Hepatocyte (in vitro differentiated cells): ENCODE data around the gene CDK18. TPM values are rescaled to one million over a fixed set of nuclear protein-coding genes. Genes with fewer than 3 reads are reported as not detected.
A peak's percentile ranks its signal among the peaks of the same experiment; 100 is the strongest.

Experiments
- DNase-seq: peaks from one replicate; pipeline ENCODE4 v3.0.0-alpha.2; 2016; ENCODE audit warnings: low spot score
- H2AFZ ChIP-seq: fragments of 200-600 bp; sonication (generic); 2 replicates; pipeline ENCODE4 v1.6.0; 2016; ENCODE audit warnings: antibody characterized with exemption, mild to moderate bottlenecking
- H3K27ac ChIP-seq: fragments of 200-600 bp; sonication (generic); 2 replicates; pipeline ENCODE4 v1.5.1; 2016; ENCODE audit warnings: mild to moderate bottlenecking
- H3K27me3 ChIP-seq: fragments of 200-600 bp; sonication (generic); 2 replicates; pipeline ENCODE4 v1.6.1; 2016
- H3K36me3 ChIP-seq: fragments of 200-600 bp; sonication (generic); replicated peaks from 2 replicates; pipeline ENCODE4 v1.5.1; 2016; ENCODE audit warnings: low read depth; ENCODE audit not compliant: insufficient read depth
- H3K4me1 ChIP-seq: fragments of 200-600 bp; sonication (generic); 2 replicates; pipeline ENCODE4 v1.5.1; 2016; ENCODE audit warnings: mild to moderate bottlenecking, moderate library complexity; ENCODE audit not compliant: insufficient read depth
- H3K4me2 ChIP-seq: fragments of 200-600 bp; sonication (generic); 2 replicates; pipeline ENCODE4 v1.6.0; 2016
- H3K4me3 ChIP-seq: fragments of 200-600 bp; sonication (generic); 2 replicates; pipeline ENCODE4 v1.5.1; 2016; ENCODE audit warnings: mild to moderate bottlenecking
- H3K79me2 ChIP-seq: fragments of 200-600 bp; sonication (generic); 2 replicates; pipeline ENCODE4 v1.6.0; 2017; ENCODE audit warnings: mild to moderate bottlenecking
- H3K9me2 ChIP-seq: fragments of 200-600 bp; sonication (generic); replicated peaks from 2 replicates; pipeline ENCODE4 v1.6.0; 2017; ENCODE audit warnings: mild to moderate bottlenecking; ENCODE audit not compliant: insufficient read depth
- H3K9me3 ChIP-seq: fragments of 200-600 bp; sonication (generic); 2 replicates; pipeline ENCODE4 v1.5.1; 2016; ENCODE audit warnings: low read depth, mild to moderate bottlenecking
- H4K20me1 ChIP-seq: fragments of 200-600 bp; sonication (generic); 2 replicates; pipeline ENCODE4 v1.6.0; 2016; ENCODE audit warnings: mild to moderate bottlenecking; ENCODE audit not compliant: insufficient read depth, poor library complexity, severe bottlenecking
- CTCF ChIP-seq: fragments of 200-600 bp; sonication (generic); IDR thresholded peaks from 2 replicates; pipeline ENCODE4 v1.5.1; 2016; ENCODE audit warnings: antibody characterized with exemption, mild to moderate bottlenecking; ENCODE audit not compliant: poor library complexity
- EZH2 ChIP-seq: fragments of 200-600 bp; sonication (generic); IDR thresholded peaks from 2 replicates; pipeline ENCODE4 v1.6.1; 2016; ENCODE audit warnings: antibody characterized with exemption, mild to moderate bottlenecking, borderline replicate concordance
- EZH2phosphoT487 ChIP-seq: fragments of 200-600 bp; sonication (generic); IDR thresholded peaks from one replicate; pipeline ENCODE4 v1.6.1; 2018; ENCODE audit warnings: antibody characterized with exemption, mild to moderate bottlenecking, low read depth, moderate library complexity; ENCODE audit not compliant: unreplicated experiment, severe bottlenecking
- WGBS: methylation state at CpG from one replicate; pipeline ENCODE4 v1.1.6; 2016; ENCODE audit warnings: low lambda C conversion rate; ENCODE audit errors: missing lambda C conversion rate; 5-methylcytosine and 5-hydroxymethylcytosine counted together
- polyA plus RNA-seq: library from polyadenylated mRNA; unstranded; fragments of >200 nt; fragmentation: Nextera tagmentation; extraction: Ambion mirVana; gene quantifications from 2 replicates; pipeline ENCODE4 v1.2.1, GENCODE V29; 2016
- total RNA-seq: library from RNA; depleted of rRNA; stranded (reverse); fragments of >200 nt; gene quantifications from 2 replicates; pipeline ENCODE4 v1.2.3, GENCODE V29; 2014

Gene CDK18
- total and polyA plus RNA-seq, 2 experiments from 2014 or later = 8.0 to 16.7 TPM

- Histone ChIP-seq H3K9me2 (no peaks in the 10 kb centered on the region), H3K27me3 (peaks cover 1% of the 10 kb centered on the region), H3K4me1 (peaks cover 10% of the 10 kb centered on the region), H3K79me2 (no peaks in the 10 kb centered on the region), H3K4me2 (no peak overlapping the region), H3K36me3 (no peaks in the 10 kb centered on the region), H2AFZ (no peak overlapping the region), H4K20me1 (no peaks in the 10 kb centered on the region), H3K4me3 (no peak overlapping the region), H3K9me3 (no peaks in the 10 kb centered on the region), H3K27ac (no peak overlapping the region)
- 80% methylated on average over 15 of the region's 15 CpGs for WGBS
- TF ChIP-seq CTCF (no peak), EZH2 (no peak), EZH2phosphoT487 (no peak)
- DNase-seq = peak; percentile 4
These were observed 43.7 kb downstream of the CDK18 start for GRCh38 chr1:205547936-205548827.

- 86% methylated on average over 3 of the region's 3 CpGs for WGBS
- no peak for DNase-seq
- no peak overlapping the region for H2AFZ ChIP-seq
- no peaks in the 10 kb centered on the region for H3K4me1 ChIP-seq
- no peaks in the 10 kb centered on the region for H3K27me3 ChIP-seq
- H3K9me2 ChIP-seq = no peaks in the 10 kb centered on the region
- no peak overlapping the region for H3K27ac ChIP-seq
- H3K4me3 ChIP-seq = no peak overlapping the region
- H3K36me3 ChIP-seq = no peaks in the 10 kb centered on the region
- H3K9me3 ChIP-seq = no peaks in the 10 kb centered on the region
- no peaks in the 10 kb centered on the region for H3K79me2 ChIP-seq
- no peak overlapping the region for H3K4me2 ChIP-seq
- TF ChIP-seq CTCF (no peak), EZH2phosphoT487 (no peak), EZH2 (no peak)
- H4K20me1 ChIP-seq = no peaks in the 10 kb centered on the region
These were observed 49.8 kb downstream of the CDK18 start for GRCh38 chr1:205554026-205554811.

GRCh38 chr1:205561501-205562203, 57.2 kb downstream of the CDK18 start:
- Histone ChIP-seq H3K9me2 (no peaks in the 10 kb centered on the region), H3K4me3 (no peak overlapping the region), H3K4me2 (no peak overlapping the region), H3K27me3 (peaks cover 10% of the 10 kb centered on the region), H4K20me1 (no peaks in the 10 kb centered on the region), H2AFZ (no peak overlapping the region), H3K9me3 (no peaks in the 10 kb centered on the region), H3K4me1 (no peaks in the 10 kb centered on the region), H3K27ac (no peak overlapping the region), H3K36me3 (no peaks in the 10 kb centered on the region), H3K79me2 (no peaks in the 10 kb centered on the region)
- TF ChIP-seq EZH2 (no peak), CTCF (no peak), EZH2phosphoT487 (no peak)
- WGBS = 93% methylated on average over 1 of the region's 1 CpG
- no peak for DNase-seq
